Kidney epithelial cell (primary cell): Measurements from ENCODE around the gene ME3. TPM values are rescaled to one million over a fixed set of nuclear protein-coding genes. Genes with fewer than 3 reads are reported as not detected.

Experiments used
- DNase-seq: peaks from one replicate; pipeline ENCODE4 v3.0.0-alpha.2; 2010; ENCODE audit warnings: low read depth
- H3K27me3 ChIP-seq: 2 replicates; pipeline ENCODE4 v1.6.0; 2011; ENCODE audit warnings: low read length; ENCODE audit not compliant: control insufficient read depth, insufficient read depth
- H3K36me3 ChIP-seq: 2 replicates; pipeline ENCODE4 v1.5.1; 2011; ENCODE audit warnings: low read length; ENCODE audit not compliant: control insufficient read depth, insufficient read depth
- H3K4me3 ChIP-seq: 2 replicates; pipeline ENCODE4 v1.5.1; 2011; ENCODE audit warnings: low read depth, mild to moderate bottlenecking, control low read depth, low read length
- total RNA-seq: library from RNA; depleted of rRNA; stranded (reverse); fragments of >200 nt; gene quantifications from 2 replicates; pipeline ENCODE4 v1.2.3, GENCODE V29; 2015
- TF ChIP-seq, protein P1 (sequence below): IDR thresholded peaks from 2 replicates; pipeline ENCODE4 v1.5.1; 2011; ENCODE audit warnings: mild to moderate bottlenecking, moderate library complexity, low read length, control low read depth, inconsistent platforms; ENCODE audit not compliant: insufficient read depth, poor library complexity, severe bottlenecking

Gene ME3
- total RNA-seq, 1 donor from 2014 or later: 35.7 TPM

DNA sequence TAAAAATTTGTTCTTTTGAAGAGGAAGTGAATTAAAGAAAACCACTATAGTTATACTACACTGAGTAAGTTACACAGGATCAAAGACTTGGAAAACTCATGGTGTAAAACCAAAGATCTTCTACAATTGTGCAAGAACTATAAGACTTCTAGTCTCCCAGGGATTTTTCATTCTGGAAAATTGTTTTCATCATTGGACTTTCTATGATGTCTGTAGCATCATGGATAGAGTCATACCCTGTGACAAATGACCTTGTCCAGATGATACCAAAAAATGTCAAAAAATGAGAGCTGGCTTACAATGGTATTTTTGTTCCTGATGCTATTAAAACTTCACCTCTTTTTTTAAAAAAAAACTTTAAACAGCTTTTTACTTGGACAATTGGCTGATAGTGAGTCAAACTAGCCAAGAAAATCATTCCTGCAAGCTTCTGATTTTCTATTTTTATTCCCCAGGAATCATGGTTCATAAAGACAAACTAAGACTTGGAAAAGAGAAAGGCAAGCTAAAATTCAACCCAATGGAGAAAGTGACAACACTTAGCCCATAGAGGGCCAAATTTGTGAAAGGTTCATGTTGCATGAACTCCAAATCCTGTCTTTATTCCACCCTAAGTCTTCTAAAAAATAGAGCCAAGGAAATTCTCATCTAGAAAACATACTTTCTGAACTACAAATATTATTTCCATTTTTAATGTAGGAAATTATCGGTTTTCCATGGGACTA lies 30.7 kb downstream of the ME3 start:
- H3K4me3 ChIP-seq: no peak overlapping the region
- TF ChIP-seq, protein P1, sequence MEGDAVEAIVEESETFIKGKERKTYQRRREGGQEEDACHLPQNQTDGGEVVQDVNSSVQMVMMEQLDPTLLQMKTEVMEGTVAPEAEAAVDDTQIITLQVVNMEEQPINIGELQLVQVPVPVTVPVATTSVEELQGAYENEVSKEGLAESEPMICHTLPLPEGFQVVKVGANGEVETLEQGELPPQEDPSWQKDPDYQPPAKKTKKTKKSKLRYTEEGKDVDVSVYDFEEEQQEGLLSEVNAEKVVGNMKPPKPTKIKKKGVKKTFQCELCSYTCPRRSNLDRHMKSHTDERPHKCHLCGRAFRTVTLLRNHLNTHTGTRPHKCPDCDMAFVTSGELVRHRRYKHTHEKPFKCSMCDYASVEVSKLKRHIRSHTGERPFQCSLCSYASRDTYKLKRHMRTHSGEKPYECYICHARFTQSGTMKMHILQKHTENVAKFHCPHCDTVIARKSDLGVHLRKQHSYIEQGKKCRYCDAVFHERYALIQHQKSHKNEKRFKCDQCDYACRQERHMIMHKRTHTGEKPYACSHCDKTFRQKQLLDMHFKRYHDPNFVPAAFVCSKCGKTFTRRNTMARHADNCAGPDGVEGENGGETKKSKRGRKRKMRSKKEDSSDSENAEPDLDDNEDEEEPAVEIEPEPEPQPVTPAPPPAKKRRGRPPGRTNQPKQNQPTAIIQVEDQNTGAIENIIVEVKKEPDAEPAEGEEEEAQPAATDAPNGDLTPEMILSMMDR: no peak
- no peak for DNase-seq
- H3K36me3 ChIP-seq: no peaks in the 10 kb centered on the region
- H3K27me3 ChIP-seq: no peaks in the 10 kb centered on the region

DNA sequence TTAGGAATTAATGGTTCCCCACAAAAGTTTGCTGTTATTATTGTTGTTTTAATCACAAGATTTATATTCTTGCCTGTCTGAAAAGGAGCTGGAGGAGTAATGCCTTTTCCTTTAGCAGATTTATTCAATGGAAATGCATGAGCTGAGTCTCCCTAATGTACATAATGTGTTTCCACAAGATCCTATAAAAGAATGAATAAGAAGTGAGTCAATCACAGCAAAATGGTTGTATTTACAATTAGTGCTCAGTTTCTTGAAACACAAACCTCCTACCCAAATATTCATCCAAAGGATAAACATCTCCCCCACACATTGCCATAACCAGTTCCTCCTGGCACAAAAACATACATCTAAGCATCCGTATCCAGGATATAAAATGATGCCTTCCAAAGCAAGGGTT lies 33.3 kb downstream of the ME3 start:
- DNase-seq: no peak
- TF ChIP-seq, protein P1: no peak
- no peaks in the 10 kb centered on the region for H3K27me3 ChIP-seq
- H3K4me3 ChIP-seq: no peak overlapping the region
- no peaks in the 10 kb centered on the region for H3K36me3 ChIP-seq

DNA sequence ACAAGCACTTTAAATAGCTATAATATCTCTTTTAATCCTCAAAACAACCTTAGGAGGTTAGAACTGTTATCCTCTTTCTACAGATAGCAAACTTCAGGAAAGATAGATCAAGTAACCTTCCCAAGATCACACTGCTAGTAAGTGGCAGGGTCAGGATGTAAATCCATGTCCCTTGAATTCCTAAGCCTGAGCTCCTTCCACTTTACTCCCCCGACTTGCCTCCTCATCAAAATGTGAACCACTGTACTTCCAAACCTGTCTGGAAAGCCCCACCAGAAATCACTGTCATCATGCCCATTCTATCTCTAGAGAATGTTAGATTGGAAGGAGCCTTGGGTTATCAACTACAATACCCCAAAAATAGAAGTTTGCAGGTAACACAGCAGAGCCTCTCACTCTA lies 33.7 kb downstream of the ME3 start:
- no peak overlapping the region for H3K4me3 ChIP-seq
- no peak for DNase-seq
- TF ChIP-seq, protein P1: no peak
- H3K36me3 ChIP-seq: no peaks in the 10 kb centered on the region
- H3K27me3 ChIP-seq: no peaks in the 10 kb centered on the region

DNA sequence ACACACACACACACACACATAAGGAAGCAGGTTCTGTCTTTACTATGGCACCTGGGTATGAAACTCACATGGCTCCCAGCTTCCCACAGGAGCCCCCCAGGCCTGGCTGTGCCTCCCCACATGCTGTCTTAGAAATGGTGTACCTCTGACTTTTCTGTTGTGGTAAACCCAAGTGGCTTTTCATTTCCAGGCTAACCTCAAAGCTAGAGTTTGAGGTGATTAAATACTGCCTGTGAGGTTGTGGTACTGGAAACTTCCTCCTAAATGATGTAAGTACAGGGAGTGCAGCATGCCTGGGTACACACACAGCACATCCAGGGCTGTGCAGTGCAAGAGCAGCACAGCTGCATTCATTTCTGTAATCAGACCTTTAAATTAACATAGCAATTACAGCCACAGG lies 34.4 kb downstream of the ME3 start:
- Histone ChIP-seq H3K27me3 (no peaks in the 10 kb centered on the region), H3K4me3 (no peak overlapping the region), H3K36me3 (no peaks in the 10 kb centered on the region)
- DNase-seq: no peak
- TF ChIP-seq, protein P1: no peak

DNA sequence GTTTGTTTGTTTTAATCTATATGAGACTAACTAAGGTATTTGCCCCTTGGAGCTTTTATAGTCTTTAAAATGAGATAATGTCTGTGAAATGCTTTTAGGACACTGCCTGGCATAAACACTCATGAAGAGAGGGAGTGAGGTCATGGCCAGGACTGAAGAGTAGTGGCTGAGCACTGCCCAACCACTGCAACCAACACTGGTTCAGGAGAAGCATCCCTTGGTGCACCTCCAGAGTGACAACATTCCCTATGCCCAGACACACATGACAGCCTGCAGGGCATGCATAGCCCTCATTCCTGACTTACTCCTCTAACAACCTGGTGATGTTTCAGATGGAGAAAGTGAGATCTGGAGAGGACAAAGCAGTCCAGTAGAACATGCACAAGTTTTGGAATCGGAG lies 36.1 kb downstream of the ME3 start:
- no peaks in the 10 kb centered on the region for H3K36me3 ChIP-seq
- H3K27me3 ChIP-seq: no peaks in the 10 kb centered on the region
- TF ChIP-seq, protein P1: no peak
- no peak overlapping the region for H3K4me3 ChIP-seq
- DNase-seq: peak; percentile 77

DNA sequence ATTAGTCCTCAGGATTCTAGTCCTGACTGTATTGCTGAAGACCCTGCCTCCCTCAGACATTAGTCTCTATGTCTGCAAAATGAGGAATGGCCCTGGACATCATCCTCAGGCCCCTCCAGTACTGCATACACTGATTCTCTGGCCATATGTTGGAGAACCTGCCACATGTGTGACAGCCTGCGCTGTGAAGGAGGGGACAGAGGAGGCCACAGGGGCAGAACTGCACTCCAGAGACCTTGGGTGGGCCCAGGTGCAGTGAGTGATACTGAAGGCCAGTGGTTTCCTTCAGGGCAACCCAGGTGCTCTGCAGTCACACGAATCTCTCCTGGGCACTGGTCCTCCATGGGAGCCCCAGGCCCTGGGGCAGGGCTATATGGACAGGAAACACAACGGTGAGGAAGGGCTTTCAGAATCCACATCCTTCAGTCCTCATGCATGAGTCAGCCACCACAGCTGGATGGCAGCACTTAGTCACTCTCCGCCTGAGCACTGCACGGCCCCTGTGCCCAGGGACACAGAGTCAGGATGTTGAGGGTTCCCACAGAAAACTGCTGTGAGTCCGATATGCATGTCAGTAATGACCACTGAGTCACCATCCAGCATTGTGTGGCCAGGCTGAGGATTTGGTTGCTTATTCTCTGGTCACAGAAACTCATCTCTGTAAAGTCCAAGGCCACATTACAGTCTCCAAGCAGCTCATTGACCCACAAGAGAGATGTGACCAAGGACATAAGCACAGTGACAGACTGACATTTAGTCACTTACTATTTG lies 39.7 kb downstream of the ME3 start:
- H3K27me3 ChIP-seq: no peaks in the 10 kb centered on the region
- no peak overlapping the region for H3K4me3 ChIP-seq
- no peaks in the 10 kb centered on the region for H3K36me3 ChIP-seq
- TF ChIP-seq, protein P1: peak; percentile 48
- peak; percentile 97 for DNase-seq
